Measurements from ENCODE around the gene RTN4RL2.
A peak's percentile ranks its signal among the peaks of the same experiment; 100 is the strongest.

Gene RTN4RL2

DNA sequence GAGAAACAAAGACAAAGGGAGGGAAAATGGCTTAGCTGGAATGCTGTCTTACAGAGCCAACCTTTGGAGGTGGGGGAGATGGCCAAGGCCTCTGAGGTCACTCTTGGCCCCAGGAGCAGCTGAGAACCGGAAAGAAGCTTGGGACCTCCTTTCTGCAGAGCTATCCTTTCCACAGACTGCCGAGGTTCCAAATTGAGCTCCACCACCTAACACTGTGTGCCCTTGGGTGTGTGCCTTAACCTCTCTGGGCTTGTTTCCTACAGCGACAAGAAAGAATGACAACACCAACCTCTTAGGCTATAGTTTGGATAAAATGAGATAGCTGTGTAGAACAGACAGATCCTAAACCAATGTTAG, 23.2 kb downstream of the RTN4RL2 start:
- TF ChIP-seq, protein P1, sequence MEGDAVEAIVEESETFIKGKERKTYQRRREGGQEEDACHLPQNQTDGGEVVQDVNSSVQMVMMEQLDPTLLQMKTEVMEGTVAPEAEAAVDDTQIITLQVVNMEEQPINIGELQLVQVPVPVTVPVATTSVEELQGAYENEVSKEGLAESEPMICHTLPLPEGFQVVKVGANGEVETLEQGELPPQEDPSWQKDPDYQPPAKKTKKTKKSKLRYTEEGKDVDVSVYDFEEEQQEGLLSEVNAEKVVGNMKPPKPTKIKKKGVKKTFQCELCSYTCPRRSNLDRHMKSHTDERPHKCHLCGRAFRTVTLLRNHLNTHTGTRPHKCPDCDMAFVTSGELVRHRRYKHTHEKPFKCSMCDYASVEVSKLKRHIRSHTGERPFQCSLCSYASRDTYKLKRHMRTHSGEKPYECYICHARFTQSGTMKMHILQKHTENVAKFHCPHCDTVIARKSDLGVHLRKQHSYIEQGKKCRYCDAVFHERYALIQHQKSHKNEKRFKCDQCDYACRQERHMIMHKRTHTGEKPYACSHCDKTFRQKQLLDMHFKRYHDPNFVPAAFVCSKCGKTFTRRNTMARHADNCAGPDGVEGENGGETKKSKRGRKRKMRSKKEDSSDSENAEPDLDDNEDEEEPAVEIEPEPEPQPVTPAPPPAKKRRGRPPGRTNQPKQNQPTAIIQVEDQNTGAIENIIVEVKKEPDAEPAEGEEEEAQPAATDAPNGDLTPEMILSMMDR (IDR thresholded peaks at IDR 0.05): no peak
- Histone ChIP-seq H3K4me3 (ENCODE audit: low read depth in 1 of 2, low read length in 1 of 2) (peak overlapping the region in 1 of 2 experiments; percentile 61), H3K36me3 (no peaks in the 10 kb centered on the region), H3K4me1 (ENCODE audit: control insufficient read depth in 1 of 2, insufficient read depth in 1 of 2, low read depth in 1 of 2, low read length in 1 of 2) (peaks cover 61 to 66% of the 10 kb centered on the region in 2 experiments), H3K27me3 (peaks cover 10% of the 10 kb centered on the region), H3K27ac (no peak overlapping the region), H3K9me3 (no peaks in the 10 kb centered on the region)

DNA sequence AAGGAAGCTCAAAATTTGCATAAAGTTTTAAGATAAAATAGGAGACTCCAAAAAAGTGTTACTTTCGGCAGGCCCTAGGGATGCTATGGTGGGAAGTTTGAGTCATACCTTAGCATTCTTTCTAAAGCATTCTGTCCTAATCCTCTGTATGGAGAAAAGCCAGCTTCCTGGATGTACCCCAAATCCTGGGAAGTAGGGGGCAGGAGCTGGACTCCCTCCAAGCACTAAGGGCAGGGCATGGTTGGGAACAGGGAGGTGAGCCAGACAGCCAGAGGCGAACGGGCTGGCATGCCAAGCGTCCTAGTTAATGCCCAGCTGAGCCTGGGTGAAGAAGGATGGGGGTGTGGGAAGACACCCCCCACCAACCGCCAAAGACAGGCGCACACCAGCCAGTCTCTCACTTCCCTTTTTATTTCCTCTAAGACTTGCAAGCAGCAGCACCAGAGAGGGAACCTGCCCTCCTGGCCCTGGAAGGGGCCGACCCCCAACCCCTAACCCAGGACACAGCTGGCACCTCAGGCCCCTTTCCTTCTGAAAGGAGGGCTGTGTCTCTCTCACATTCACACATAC, 23.9 kb downstream of the RTN4RL2 start:
- H3K9me3 ChIP-seq: no peaks in the 10 kb centered on the region
- peaks cover 68 to 73% of the 10 kb centered on the region in 2 experiments for H3K4me1 ChIP-seq (ENCODE audit: control insufficient read depth in 1 of 2, insufficient read depth in 1 of 2, low read depth in 1 of 2, low read length in 1 of 2)
- H3K27me3 ChIP-seq: peaks cover 10% of the 10 kb centered on the region
- no peaks in the 10 kb centered on the region for H3K36me3 ChIP-seq
- TF ChIP-seq, protein P1 (IDR thresholded peaks at IDR 0.05): no peak
- peak overlapping the region; percentile 49 for H3K27ac ChIP-seq
- H3K4me3 ChIP-seq (ENCODE audit: low read depth in 1 of 2, low read length in 1 of 2): no peak overlapping the region

DNA sequence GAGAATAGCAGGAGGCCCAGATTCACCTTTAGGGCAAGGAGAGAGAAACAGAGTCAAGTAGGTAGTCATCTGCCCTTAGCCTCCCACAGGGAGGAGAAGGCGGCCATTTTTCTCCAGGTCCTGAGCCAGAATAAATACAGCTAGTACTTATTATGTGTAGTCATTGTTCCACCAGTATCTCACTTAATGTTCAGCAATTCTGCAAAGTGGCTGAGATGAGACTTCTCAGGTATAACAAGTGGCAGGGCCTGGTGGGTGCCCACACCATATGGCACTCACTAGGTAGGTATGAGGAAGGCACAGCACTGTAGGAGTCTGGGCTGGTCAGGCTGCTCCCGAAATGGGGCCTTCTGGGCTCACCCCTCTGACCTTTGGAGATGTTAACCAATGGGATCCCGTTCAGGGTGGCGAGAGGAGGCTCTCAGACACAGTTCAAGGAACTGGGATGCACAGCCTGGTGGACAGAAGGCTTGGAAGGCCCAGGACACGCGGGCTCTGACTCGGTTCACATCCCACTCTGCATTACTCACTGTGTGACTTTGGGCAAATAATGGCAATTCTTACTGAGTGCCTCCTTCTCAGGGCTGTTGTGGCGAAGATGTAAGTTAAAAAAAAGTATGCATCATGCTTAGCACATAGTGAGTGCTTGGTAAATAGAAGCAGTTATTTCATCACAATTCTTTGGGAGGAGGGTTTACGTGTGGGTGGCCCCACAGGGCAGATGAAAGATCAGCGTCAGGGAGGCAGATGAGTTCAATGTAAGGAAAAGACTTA, 25.1 kb downstream of the RTN4RL2 start:
- Histone ChIP-seq H3K27ac (peak overlapping the region; percentile 49), H3K27me3 (peaks cover 10% of the 10 kb centered on the region), H3K36me3 (no peaks in the 10 kb centered on the region)

DNA sequence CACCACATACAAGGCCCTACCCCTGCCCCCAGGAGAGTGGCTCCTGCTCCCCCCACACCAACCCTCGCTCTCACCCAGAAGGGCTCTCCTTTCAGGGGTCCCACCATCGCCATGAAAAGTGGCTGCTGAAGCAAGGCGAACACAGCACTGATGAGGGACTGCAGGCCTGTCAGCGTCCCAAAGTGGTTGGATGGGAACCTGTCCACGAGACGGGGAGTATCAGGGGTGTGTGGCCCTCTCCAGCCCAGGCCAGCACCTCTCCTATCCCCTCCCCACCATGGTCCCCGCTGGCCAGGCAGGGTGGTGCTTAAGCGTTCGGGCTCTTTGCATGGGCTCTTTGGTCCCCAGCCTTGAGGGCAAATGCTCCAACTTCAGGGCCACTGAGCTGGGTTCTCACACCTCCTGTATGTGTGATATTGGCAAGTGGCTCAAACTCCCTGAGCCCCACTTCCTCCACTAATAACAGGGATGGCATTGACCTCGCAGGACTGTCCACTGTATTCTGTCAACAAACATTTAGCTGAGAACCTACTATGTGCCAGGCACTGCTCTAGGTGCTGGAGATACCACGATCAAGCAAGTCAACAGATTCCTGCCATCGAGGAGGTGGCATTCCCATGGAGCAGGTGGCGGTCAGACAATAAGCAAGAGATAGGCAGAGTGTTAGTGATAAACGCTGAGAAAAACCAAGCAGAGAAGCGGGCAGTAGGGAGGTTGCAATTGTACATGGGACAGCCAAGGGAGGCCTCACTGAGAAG, 26.9 kb downstream of the RTN4RL2 start:
- H3K4me3 ChIP-seq (ENCODE audit: low read depth in 1 of 2, low read length in 1 of 2): no peak overlapping the region
- H3K9me3 ChIP-seq: no peaks in the 10 kb centered on the region
- no peak overlapping the region for H3K27ac ChIP-seq
- peaks cover 62 to 66% of the 10 kb centered on the region in 2 experiments for H3K4me1 ChIP-seq (ENCODE audit: control insufficient read depth in 1 of 2, insufficient read depth in 1 of 2, low read depth in 1 of 2, low read length in 1 of 2)
- H3K36me3 ChIP-seq: no peaks in the 10 kb centered on the region
- peaks cover 7% of the 10 kb centered on the region for H3K27me3 ChIP-seq
- TF ChIP-seq, protein P1 (IDR thresholded peaks at IDR 0.05): no peak

More for the DNA sequence above, 25.1 kb downstream of the RTN4RL2 start:
- H3K4me3 ChIP-seq (ENCODE audit: low read depth in 1 of 2, low read length in 1 of 2): no peak overlapping the region
- H3K4me1 ChIP-seq (ENCODE audit: control insufficient read depth in 1 of 2, insufficient read depth in 1 of 2, low read depth in 1 of 2, low read length in 1 of 2): peaks cover 69 to 75% of the 10 kb centered on the region in 2 experiments
- H3K9me3 ChIP-seq: no peaks in the 10 kb centered on the region
- TF ChIP-seq, protein P1 (IDR thresholded peaks at IDR 0.05): no peak

DNA sequence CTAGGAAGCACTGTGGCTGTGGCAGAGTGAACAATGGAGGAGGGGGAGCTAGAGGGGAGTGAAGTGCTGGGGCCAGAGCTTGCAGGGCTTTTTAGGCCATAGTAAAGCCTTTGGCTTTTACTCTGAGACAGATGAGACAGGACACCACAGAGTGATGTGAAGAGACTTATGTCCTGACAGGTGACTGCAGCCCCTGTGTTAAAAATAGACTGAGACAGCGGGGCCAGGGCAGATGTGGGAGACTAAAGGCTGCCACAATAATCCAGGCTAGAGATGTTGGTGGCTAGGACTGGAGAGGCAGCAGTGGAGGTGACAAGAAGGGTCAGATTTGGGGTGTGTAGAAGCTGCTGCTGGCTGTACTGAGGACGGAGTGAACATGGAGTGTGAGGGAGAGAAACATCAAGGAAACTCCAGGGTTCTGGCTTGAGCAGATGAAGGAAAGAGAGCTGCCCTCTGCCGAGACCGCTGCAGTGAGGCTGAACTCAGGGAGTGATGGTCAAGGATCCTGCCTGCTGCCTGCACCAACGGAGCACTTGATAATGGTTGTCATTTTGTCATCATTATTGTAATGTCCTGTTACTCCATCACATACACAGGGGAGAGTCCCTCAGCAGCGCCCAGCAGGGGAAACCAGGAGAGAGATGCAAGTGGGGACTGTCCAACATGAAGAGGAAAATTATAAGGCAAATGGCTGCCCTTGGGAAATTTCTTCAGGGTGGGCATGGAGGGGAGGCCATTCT, 27.8 kb downstream of the RTN4RL2 start:
- H3K4me1 ChIP-seq (ENCODE audit: control insufficient read depth in 1 of 2, insufficient read depth in 1 of 2, low read depth in 1 of 2, low read length in 1 of 2): peaks cover 59 to 63% of the 10 kb centered on the region in 2 experiments
- no peaks in the 10 kb centered on the region for H3K36me3 ChIP-seq
- H3K9me3 ChIP-seq: no peaks in the 10 kb centered on the region
- H3K27ac ChIP-seq: peak overlapping the region; percentile 48
- TF ChIP-seq, protein P1 (IDR thresholded peaks at IDR 0.05): no peak
- H3K4me3 ChIP-seq (ENCODE audit: low read depth in 1 of 2, low read length in 1 of 2): no peak overlapping the region
- no peaks in the 10 kb centered on the region for H3K27me3 ChIP-seq
